Measurements from ENCODE around the gene UROC1.

UROC1 gene

DNA sequence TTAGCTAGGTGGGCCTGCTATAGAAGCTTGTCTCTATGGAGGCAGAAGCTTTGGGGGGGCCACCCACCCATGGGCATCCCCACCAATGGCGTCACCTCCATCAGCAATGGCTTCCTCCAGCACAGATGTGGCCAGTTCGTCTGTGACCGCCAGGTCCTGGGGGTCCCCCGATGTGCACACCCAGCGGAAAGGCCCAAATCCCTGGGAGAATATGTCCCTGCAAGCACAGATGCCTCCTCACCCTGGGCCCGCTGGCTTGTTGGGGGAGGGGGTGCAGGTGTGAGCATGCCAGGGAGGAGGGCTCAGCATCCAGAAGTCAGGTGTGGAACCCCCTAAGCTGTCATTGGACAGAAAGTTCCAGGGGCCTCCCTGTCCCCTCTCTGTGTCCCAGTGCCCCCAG is 19.6 kb downstream of the UROC1 start:
- DNase-seq (ENCODE audit: low read depth in 2 of 3, low spot score in 2 of 3): no peak

DNA sequence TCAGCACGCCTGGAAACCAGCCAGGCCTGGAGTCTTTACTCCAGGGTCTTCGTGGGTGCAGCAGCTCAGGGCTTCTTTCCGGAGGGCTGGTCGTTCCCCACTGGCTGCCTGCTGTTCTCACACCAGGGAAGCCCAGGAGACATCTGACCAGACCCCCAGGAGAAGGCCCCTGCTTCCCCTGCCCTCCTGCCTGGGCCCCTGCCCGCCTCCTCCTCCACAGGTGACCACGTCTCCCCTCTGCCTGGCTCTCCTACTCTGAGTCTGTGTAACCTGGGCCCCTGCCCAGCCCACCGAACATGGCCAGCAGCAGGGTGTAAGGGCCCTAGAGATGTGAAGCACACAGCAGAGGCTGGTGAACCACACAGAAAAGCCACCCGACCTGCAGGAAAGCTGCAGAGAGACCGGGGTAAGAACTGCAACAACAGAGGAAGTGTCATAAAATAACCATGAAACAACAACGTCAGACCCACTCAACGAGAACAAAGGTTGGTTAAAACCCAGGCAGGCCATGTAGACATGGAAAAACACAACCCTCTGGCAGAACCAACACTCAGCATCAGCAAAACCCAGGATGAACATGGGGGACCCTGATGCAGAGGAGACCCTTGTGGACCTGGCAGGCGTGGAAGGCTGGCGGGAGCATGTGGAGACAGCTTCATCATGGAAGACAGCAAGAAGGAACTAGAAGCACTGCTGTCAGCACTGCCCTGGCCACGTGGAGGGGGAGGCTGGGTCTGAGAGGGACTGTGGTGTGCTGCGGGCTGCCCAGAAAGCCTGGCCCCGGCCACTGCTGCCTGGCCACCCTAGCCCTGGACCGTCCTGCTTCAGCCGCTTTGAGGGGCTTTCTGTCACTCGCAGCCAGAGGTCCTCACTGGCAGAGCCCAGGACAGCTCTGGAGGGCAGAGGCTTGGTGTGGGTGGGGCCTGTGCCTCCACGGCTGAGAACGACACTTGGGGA is 20.4 kb downstream of the UROC1 start:
- DNase-seq (ENCODE audit: low read depth in 2 of 3, low spot score in 2 of 3): no peak

DNA sequence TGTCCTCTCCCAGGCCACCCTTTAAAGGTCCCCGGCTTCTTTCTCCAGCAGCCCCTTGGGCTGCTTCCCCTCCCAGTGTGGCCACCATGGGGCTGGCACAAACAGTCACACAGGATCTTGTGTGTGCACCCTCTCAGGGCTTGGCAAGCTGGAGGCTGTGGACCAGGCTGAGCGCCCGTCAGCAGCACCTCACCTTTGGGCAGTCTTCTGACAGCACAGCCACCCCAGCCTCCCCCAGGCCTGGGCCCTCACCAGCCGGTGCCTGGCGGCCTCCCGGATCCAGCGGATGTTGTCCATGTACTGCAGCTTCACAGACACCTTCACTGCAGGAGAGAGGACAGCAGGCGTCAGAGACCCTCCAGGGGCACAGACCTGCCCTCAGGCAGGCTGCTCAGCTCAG is 21.8 kb downstream of the UROC1 start:
- DNase-seq (ENCODE audit: low read depth in 2 of 3, low spot score in 2 of 3): no peak

DNA sequence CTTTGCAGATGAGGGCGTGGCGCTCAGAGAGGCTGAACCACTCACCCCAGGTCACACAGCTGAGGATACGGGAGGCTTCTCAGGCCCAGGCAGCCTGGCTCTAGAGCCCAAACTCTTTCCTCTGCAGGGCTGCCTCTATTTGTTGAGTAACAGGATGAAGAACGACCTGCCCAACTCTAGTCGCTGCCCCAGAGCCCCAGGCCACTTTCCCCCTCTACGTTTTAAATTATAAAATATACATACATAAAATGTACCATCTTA is 22.7 kb downstream of the UROC1 start:
- no peak for DNase-seq (ENCODE audit: low read depth in 2 of 3, low spot score in 2 of 3)

DNA sequence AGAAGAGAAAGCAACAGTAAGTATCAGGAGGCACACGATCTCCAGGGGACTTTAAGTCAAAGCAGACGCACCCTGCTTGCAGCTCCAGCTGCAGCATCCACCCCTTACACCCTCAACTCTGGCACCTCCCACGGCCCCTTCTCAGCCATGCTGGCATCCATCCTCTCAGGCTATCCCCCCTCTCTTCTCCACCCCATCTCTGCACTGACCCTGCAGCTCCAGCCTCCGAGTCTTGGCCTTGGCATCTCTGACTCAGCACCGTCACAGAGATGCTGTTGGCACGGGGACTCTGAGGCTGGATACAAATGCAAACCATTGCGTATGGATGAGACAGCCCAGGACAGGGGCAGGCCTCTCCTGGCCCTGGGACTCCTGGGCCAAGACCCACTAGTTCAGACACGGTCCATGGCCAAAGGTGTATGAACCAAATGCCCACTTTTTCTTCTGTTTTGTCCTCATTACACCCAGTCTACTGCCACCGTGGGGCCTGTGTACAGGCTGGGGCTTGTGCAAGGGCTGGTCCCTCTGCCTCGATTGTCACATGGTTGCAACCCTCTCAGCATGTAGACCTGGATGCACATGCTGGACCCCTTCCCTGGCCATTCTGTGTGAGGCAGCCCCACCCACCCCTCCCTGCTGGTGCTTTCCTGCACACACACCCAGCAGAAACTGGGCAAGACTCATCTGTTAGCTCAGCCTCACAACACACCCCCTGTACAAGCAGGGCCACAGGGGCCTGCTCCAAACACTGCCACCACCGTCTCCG is 23.2 kb downstream of the UROC1 start:
- no peak for DNase-seq (ENCODE audit: low read depth in 2 of 3, low spot score in 2 of 3)

DNA sequence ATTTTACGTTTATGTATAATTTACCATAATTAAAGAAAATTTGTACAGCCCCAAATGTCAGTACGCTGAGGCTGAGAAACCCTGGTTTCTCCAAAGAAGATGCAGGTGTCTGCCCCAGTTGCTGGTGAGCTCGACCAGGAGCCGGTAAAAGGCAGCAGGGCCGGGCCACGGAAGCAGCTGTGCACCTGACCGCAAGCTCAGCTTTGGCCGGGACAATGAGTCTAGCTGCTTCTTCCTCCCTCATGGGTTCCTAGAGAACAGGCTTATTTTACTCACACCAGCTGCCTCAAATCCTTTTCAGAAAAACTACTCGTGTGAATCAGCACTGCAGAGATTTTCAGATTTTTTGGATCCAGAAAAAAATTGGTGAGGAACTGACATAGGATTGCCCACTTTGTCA is 23.8 kb downstream of the UROC1 start:
- no peak for DNase-seq (ENCODE audit: low read depth in 2 of 3, low spot score in 2 of 3)

DNA sequence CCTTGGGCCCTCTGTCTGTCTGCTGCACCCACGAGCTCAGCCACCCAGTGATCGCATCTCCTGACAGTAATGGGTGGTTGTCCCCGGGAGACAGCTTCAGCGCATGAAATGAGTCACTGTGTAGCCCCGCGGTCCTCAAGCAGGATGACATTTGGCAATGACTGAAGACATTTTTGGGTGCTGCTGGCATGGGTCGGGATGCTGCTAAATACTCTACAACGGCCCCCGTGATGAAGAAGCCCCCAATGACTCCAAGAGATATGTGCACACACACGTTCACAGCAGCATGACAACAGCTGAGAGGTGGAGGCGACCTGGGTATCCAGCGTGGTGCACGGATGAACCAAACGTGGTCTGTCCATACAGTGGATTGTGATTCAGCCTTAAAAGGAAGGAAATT is 24.5 kb downstream of the UROC1 start:
- DNase-seq (ENCODE audit: low read depth in 2 of 3, low spot score in 2 of 3): no peak

DNA sequence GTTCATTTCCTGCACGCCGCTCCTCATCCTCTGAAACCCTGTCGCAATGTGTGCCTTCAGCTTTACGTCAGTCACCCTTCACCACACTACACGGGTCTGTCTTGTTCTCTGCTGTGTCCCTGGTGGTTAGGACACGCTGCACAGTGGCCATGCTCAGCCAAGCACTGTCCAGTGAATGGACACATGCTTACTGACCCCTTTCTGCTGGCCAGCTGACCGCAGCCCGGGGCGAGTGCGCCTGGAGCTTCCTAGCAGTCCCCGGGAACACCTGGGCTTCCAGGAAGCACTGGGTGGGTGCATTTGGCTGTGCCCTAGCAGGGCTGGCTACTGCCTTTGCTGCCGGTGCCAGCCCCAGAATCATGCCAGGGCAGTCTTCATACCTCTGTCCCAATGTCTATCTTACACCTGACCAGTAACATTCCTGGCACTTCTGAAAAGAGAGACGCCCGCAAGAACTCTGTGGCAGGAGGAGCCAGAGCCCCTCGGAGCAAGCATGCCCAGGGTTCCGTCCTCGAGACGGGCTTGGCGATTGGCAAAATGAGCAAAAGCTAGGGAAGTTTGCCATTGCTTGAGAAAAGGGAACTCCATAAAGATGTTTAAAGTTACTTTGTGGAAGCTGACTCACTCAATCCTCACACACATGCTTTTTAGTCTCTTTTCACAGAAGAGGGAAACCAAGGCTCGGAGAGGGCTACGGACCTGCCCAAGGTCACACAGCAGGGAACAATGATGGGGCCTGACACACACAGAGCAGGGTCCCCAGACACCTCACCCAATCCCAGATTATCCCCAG is 26.2 kb downstream of the UROC1 start:
- no peak for DNase-seq (ENCODE audit: low read depth in 2 of 3, low spot score in 2 of 3)

DNA sequence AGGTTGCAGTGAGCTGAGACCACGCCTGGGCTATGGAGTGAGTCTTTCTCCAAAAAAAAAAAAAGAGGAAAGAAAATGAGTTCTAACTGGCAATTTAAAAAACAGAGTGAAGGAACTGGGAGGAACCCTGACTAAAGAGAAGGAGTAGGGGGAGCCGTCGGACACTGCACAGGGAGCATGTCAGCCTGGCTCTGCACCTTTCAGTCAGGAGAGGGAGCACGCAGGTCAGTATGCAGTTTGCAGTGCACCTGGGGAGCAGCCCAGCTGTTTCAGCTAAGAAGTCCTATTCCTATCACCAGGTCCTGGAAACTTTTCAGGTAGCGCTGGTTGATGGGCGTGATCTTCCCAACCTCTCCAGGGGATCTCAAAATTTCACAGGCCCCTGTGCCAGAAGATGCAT is 27.0 kb downstream of the UROC1 start:
- DNase-seq (ENCODE audit: low read depth in 2 of 3, low spot score in 2 of 3): no peak

DNA sequence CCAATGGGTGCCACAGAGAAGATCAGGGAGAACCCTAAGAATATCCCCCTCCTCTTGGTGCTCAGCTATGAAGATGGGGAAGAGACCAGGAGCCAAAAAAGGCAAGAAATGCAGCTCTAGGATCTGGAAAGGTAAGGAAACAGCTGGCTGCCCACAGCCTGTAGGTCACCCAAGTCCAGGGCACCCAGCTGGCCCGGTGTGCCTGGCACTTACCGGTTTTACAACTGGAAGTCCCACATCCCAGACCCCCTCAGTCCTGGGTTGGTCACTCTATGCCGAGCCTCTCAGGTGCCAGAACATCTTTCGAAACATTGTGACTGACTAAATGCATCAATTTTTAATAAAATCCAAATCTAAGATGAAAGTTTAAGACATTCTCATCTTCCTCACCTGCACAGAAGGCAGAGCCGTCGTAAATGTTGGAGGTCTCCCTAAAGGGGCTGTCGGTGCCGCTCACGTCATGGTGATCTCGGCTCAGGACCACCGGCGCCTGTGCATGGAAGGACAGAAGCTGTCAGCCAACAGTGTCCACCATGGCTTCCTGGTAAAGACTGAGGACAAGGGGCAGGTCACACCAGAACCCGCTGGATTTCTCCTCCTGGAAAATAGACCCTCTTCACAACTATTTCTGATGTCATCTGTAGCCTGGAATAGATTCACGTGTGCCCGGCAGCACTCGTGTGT is 28.5 kb downstream of the UROC1 start:
- DNase-seq (ENCODE audit: low read depth in 2 of 3, low spot score in 2 of 3): no peak

DNA sequence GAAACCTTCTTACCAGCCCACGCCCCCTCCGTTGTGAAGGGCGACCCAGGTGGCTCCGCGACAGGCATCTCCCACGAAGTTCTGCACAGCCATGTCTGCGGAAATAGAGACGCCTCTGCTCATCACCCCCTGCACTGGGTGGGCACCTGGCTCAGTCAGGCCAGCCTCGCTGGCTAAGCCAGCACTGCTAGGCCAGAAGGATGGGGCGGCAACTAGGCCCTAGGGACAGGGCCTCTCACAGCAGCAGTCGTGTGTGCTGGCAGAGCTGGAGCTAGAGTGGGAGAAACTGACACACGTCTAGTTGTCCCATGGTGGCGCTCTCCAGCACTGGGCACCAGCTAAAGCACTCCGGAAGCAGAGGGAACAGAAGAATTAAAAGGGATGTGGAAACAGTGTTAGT is 29.4 kb downstream of the UROC1 start:
- DNase-seq (ENCODE audit: low read depth in 2 of 3, low spot score in 2 of 3): no peak

DNA sequence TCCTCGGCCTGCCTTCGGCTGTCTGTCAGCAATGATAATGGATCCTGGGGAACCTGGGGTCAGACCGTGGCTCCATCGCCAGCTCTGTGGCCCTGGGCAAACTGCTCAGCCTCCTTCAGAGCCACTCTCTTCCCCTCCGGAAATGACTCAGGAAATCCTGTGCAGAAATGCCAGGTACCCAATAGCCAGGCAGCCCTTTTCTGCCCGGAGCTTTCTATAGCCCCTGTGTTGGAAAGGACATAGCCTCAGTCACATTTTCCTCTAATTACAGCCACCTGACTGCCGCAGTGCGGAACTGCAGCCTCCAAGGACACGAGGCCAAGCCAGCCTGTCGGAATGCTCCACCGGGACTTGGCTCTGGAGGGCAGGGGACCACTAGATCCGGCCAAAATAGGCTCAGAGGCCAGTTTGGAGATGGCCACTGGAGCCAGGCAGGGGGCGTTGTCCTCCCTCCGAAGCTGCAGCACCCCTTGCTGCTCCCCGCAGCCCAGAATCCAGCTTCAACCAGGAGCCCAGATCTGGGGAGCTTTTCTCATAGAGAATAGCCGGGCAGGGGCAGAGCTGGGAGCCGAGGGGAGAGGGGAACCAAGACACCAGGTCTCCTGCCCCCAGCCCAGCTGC is 30.3 kb downstream of the UROC1 start:
- DNase-seq (ENCODE audit: low read depth in 2 of 3, low spot score in 2 of 3): no peak

DNA sequence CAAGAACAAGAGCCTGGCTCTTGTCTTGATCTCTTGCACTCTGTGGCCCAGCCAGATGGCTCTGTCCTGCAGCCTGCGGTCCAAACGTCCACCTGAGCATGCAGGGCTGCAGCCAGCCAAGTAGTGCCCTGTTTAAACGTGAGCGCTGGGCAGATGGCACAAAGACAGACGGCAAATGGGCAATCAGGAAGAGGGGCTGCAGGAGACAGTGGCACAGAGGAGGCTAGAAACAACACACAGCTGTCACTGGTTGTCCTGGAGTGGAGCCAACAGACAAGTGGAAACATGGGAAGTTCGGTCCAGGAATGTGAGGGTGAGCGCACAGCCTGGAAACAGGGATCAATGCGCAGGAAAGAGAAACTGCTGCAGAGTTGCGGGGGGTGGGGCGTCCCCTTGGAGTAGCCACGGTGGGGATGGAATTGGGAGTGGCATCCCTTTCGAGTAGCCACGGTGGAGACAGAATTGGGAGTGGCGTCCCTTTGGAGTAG is 31.2 kb downstream of the UROC1 start:
- no peak for DNase-seq (ENCODE audit: low read depth in 2 of 3, low spot score in 2 of 3)

DNA sequence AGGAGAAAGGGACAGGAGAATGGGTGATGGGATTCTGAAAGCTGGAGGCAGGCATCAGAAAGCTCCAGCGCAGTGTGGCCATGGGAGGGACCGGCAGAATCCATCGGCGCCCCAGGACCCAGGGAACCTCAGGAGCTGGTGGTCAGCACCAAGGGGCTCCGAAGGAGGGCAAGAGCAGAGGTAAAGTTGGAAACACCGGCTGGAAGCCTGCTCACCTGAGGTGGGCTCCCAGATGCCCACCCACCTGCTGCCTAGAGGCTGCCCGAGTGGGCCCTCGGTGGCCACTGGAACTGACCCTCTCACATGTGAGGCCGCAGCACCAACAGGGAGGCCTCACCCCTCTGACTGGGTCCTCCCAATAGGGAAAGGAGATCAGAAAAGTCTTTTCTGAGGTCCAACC is 31.6 kb downstream of the UROC1 start:
- DNase-seq (ENCODE audit: low read depth in 2 of 3, low spot score in 2 of 3): no peak

DNA sequence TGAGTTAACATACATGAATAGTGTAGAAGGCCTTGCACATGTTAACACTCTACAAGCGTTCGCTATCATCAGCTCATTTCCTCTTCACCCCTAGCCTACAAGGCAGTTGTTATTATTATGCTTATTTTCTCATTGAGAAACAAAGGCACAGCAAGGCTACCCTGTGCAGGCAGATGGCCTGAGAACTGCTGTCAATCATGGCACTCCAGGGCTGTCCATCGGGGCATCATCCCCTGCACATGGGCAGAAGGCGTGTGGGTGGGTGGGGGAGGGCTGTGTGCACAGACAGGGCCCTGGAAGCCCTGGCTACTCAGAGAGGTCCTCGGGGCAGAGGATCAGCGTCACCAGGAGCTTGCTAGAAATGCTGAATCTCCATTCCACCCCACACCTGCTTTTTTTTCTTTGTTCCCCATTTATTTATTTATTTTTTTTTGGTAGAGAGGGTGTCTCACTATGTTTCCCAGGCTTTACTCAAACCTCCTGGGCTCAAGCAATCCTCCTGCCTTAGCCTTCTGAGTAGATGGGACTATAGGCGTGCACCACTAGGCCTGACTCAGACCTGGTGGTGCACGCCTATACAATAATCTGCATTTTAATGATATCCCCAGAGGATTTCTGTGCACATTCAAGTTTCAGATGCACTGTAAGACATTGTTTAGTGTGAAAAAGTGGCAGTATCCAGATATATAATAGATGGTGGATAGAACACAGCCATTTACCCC is 32.2 kb downstream of the UROC1 start:
- no peak for DNase-seq (ENCODE audit: low read depth in 2 of 3, low spot score in 2 of 3)

DNA sequence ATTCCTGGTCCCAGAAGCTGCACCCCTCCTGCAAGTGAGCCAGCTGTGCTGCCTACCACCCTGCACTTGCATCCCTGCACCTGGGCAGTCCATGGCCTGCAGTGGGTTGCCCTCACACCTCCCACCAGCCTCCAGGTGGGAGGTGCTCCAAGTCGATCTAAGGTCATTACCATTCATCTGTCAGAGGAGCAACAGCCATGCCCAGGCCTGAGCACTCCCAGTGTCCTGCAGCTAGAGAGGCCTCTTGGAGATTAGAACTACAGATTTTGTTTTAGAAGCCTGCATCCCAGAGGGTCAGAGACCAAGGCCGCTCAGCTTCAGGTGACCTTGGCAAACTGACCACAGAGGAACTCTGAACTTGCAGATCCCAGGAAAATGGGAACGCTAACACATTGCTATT is 32.9 kb downstream of the UROC1 start:
- DNase-seq (ENCODE audit: low read depth in 2 of 3, low spot score in 2 of 3): no peak

DNA sequence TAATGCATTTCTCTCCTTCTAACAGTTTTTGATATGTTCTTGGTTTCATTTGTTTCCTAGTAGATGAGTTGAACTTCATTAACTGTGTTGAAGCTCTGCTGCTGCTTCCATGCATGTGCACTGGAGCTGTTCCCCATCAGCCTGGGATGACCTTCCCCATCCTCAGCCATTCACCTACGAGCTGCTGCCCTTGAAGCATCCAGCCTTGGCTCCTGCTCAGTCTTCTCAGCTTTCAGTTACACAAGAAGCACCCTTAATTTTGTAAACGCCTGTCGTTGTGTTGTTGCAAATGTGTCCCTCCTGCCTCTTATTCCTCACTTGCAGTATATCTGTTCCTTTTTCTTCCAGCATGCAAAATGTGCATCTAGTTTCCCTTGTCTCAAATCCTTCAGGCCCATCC is 33.4 kb downstream of the UROC1 start:
- DNase-seq (ENCODE audit: low read depth in 2 of 3, low spot score in 2 of 3): no peak

DNA sequence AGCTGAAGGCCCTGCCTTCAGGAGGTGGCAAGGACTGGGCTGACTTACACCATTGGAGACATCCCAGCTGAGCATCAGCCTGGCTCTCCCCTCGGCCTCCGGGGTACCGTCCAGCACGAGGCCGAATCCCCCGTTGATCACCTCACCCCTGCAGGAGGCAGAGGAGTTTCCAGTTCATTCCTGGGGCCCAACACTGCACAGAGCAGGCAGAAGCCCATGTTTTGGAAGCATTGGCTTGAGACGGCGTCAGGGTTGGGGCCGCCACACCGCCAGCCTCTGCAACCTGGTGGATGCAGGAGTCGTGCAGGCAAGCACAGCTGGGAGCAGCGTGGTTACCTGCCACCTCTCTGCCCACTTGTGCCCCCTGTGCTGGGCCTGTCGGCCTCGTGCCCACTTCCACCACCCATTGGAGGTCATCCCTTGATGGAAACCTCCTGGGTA is 34.2 kb downstream of the UROC1 start:
- no peak for DNase-seq (ENCODE audit: low read depth in 2 of 3, low spot score in 2 of 3)

DNA sequence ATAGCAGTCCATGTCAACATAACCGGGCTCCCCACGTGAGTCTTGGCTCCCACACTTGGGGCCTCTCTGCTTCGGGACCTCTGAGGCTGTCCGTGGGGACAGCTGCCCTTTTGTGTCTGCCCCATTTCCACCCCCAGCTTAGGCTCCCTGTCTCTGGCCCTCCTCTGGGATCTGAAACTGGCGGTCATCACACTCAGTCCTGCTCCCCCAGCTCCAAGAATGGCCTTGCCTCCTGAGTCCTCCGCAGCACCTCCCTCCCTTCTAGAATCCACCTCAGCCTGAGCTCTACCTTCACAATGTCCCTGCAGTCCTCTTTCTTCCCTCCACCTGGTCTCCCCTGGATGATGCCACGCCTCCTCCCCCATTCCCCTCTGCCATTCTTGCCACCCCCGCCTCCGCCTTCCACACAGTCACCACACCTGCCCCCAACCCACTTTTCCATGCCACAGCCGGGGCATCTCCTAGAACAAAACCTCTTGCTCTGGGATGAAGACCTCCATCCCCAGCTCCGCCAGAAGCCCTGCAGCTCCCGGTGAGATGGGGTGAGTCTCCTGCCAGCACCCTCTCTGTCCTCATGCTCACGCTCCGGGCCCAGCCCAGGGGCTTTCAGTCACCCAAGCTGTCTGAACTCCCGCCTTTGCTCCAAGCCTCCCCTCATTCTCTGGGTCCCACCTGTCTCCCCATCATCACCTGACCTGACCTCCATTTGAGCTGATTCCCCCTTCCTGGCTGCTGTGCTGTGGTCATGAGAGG is 34.9 kb downstream of the UROC1 start:
- no peak for DNase-seq (ENCODE audit: low read depth in 2 of 3, low spot score in 2 of 3)

All from activated CD8-positive, alpha-beta memory T cell treated with anti-CD3 and anti-CD28 coated beads for 48 hours (primary cell).